Upper lobe of left lung (tissue), 6 donors: ENCODE measurements around the gene KISS1R. TPM values are rescaled to one million over a fixed set of nuclear protein-coding genes. Genes with fewer than 3 reads are reported as not detected.

Source experiments
- ATAC-seq, 2 donors: fragments of 200-7000 bp; cut with Tn5 transposase; one replicate each; pipeline ENCODE4 v1.9.1; 2022; ENCODE audit warnings: mild to moderate bottlenecking in 2 of 2, moderate library complexity in 2 of 2; ENCODE audit not compliant: low FRiP score in 2 of 2
- DNase-seq, 2 donors: peaks; one replicate each; pipeline ENCODE4 v3.0.0-alpha.2; 2019 to 2020
- H3K27ac ChIP-seq, 4 donors: fragments of 200-600 bp; sonication (generic); one replicate each; pipeline ENCODE4 v1.5.1; 2016 to 2019
- H3K27me3 ChIP-seq, 4 donors: fragments of 200-600 bp; sonication (generic); one replicate each; pipeline ENCODE4 v1.5.1; 2017 to 2019
- H3K36me3 ChIP-seq, 4 donors: fragments of 200-600 bp; sonication (generic); one replicate each; pipeline ENCODE4 v1.5.1; 2016 to 2019
- H3K4me1 ChIP-seq, 4 donors: fragments of 200-600 bp; sonication (generic); one replicate each; pipeline ENCODE4 v1.5.1; 2018 to 2019
- H3K4me3 ChIP-seq, 4 donors: fragments of 200-600 bp; sonication (generic); one replicate each; pipeline ENCODE4 v1.5.1; 2017 to 2019; ENCODE audit warnings: mild to moderate bottlenecking in 2 of 4, moderate library complexity in 1 of 4
- H3K9me3 ChIP-seq, 4 donors: fragments of 200-600 bp; sonication (generic); one replicate each; pipeline ENCODE4 v1.5.1; 2018 to 2019
- EP300 ChIP-seq, 4 donors: sonication (generic); formaldehyde crosslinking; IDR thresholded peaks; one replicate each; pipeline ENCODE4 v1.5.1; 2017; ENCODE audit warnings: antibody characterized with exemption in 4 of 4, control low read depth in 2 of 4
- POLR2A ChIP-seq, 4 donors: fragments of 450-650 bp; IDR thresholded peaks; one replicate each; pipeline ENCODE4 v1.5.1; 2016 to 2017; ENCODE audit warnings: antibody characterized with exemption in 4 of 4, mild to moderate bottlenecking in 2 of 4
- POLR2AphosphoS5 ChIP-seq, 2 donors: sonication (generic); formaldehyde crosslinking; IDR thresholded peaks; one replicate each; pipeline ENCODE4 v1.5.1; 2017; ENCODE audit warnings: antibody characterized with exemption in 2 of 2
- WGBS, 2 donors: methylation state at CpG; one replicate each; pipeline ENCODE4 v1.1.5; 2017 to 2018; 5-methylcytosine and 5-hydroxymethylcytosine counted together
- total RNA-seq, 6 donors: library from RNA; depleted of rRNA in 4 of 6; stranded (reverse); fragments of >200 nt in 4 of 6; gene quantifications; one replicate each; pipeline versions ENCODE4 v1.1.0 to v1.2.1, GENCODE V29; 2016 to 2021
- TF ChIP-seq, protein P1 (sequence below), 6 experiments: fragments of 450-650 bp in 4 of 6; fragments of 200-600 bp in 2 of 6; sonication (generic) in 2 of 6; IDR thresholded peaks; one replicate each; pipeline ENCODE4 v1.5.1; 2016 to 2019; ENCODE audit warnings: antibody characterized with exemption in 6 of 6
- donor health status: DM: no; HTN: no; CAD: no; lungs with moderate emphysema.
- donor health status: DM: no; HTN: yes; CAD: no; lungs with severe emphysema.

Gene KISS1R
- total RNA-seq, 6 donors from 2014 or later = not detected

DNA sequence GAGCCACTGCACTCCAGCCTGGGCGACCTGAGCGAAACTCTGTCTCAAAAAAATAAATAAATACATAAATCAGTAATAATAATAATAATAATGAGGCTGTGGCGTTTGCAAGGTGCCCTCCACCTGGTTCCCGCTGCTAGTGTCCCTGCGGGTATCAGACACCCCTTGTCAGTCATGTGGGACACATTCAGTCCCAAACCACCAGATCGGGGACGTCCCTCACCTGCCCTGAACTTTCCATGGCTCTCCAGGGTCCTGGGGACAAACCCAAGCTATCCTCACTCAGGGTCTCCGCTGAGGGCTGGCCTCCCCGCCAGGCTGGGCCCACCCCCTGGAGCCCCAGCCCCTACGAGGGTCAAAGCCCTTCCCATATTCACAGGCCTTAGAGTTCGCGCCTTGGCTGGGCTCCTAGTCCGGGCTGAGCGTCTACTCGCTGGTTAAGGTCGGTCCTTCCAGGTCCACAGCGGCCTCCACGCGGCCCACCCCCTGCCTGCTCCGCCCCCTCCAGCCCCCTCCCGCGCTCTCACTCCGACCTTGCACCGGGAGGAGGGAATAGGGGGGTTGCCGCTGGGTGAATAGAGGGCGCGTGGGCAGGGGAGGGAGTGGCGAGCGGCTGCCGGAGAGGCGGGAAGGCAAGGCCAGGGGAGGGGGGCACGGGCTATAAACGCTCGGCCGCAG, 349 bp upstream of the KISS1R start:
- Histone ChIP-seq H3K4me1 (peaks cover 39 to 54% (median 42%) of the 10 kb centered on the region in 4 donors), H3K27me3 (peaks cover 3 to 45% (median 36%) of the 10 kb centered on the region in 4 donors), H3K27ac (no peak overlapping the region), H3K36me3 (no peaks in the 10 kb centered on the region), H3K9me3 (no peaks in the 10 kb centered on the region), H3K4me3 (peak overlapping the region in 3 of 4 donors; percentile 22 to 43 (median 36))
- TF ChIP-seq, protein P1, sequence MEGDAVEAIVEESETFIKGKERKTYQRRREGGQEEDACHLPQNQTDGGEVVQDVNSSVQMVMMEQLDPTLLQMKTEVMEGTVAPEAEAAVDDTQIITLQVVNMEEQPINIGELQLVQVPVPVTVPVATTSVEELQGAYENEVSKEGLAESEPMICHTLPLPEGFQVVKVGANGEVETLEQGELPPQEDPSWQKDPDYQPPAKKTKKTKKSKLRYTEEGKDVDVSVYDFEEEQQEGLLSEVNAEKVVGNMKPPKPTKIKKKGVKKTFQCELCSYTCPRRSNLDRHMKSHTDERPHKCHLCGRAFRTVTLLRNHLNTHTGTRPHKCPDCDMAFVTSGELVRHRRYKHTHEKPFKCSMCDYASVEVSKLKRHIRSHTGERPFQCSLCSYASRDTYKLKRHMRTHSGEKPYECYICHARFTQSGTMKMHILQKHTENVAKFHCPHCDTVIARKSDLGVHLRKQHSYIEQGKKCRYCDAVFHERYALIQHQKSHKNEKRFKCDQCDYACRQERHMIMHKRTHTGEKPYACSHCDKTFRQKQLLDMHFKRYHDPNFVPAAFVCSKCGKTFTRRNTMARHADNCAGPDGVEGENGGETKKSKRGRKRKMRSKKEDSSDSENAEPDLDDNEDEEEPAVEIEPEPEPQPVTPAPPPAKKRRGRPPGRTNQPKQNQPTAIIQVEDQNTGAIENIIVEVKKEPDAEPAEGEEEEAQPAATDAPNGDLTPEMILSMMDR (IDR thresholded peaks at IDR 0.05) = no peak
- TF ChIP-seq POLR2A (IDR thresholded peaks at IDR 0.05) = no peak
- no peak for TF ChIP-seq POLR2AphosphoS5 (IDR thresholded peaks at IDR 0.05)
- no peak for TF ChIP-seq EP300 (IDR thresholded peaks at IDR 0.05)
- ATAC-seq (no peak), DNase-seq (no peak)
- 21 to 73% methylated on average over 6 to 30 of the region's 35 CpGs for WGBS, 2 donors

- Histone ChIP-seq H3K27me3 (peaks cover 3 to 45% (median 36%) of the 10 kb centered on the region in 4 donors), H3K4me1 (peaks cover 39 to 56% (median 42%) of the 10 kb centered on the region in 4 donors)
These were observed 962 bp downstream of the KISS1R start for GRCh38 chr19:918152-918437.

GRCh38 chr19:918481-919198, 1.5 kb downstream of the KISS1R start:
- no peak overlapping the region for H3K27ac ChIP-seq
- H3K27me3 ChIP-seq = peaks cover 3 to 45% (median 36%) of the 10 kb centered on the region in 4 donors
- DNase-seq (peak in 1 of 2 donors; percentile 78), ATAC-seq (no peak)
- peaks cover 38 to 54% (median 40%) of the 10 kb centered on the region in 4 donors for H3K4me1 ChIP-seq
- TF ChIP-seq, protein P1 (IDR thresholded peaks at IDR 0.05) = no peak
- TF ChIP-seq POLR2AphosphoS5 (IDR thresholded peaks at IDR 0.05) (no peak), EP300 (IDR thresholded peaks at IDR 0.05) (no peak), POLR2A (IDR thresholded peaks at IDR 0.05) (no peak)
- no peak overlapping the region for H3K4me3 ChIP-seq
- WGBS, 2 donors = 3 to 4% methylated on average over 12 to 30 of the region's 58 CpGs
- no peaks in the 10 kb centered on the region for H3K36me3 ChIP-seq
- H3K9me3 ChIP-seq = no peaks in the 10 kb centered on the region

More at GRCh38 chr19:918152-918437, 962 bp downstream of the KISS1R start:
- TF ChIP-seq EP300 (IDR thresholded peaks at IDR 0.05) (no peak), POLR2A (IDR thresholded peaks at IDR 0.05) (no peak), POLR2AphosphoS5 (IDR thresholded peaks at IDR 0.05) (no peak)
- TF ChIP-seq, protein P1 (IDR thresholded peaks at IDR 0.05) = no peak
- ATAC-seq = no peak
- Histone ChIP-seq H3K36me3 (no peaks in the 10 kb centered on the region), H3K9me3 (no peaks in the 10 kb centered on the region), H3K4me3 (peak overlapping the region in 2 of 4 donors; percentile 22 to 43), H3K27ac (no peak overlapping the region)
- no peak for DNase-seq
- 0% methylated on average over 11 of the region's 12 CpGs; no CpG with 5 or more reads in 1 of the 2 donors for WGBS, 2 donors

GRCh38 chr19:919199-920050, 2.3 kb downstream of the KISS1R start:
- TF ChIP-seq POLR2AphosphoS5 (IDR thresholded peaks at IDR 0.05) (no peak), POLR2A (IDR thresholded peaks at IDR 0.05) (no peak), EP300 (IDR thresholded peaks at IDR 0.05) (no peak)
- TF ChIP-seq, protein P1 (IDR thresholded peaks at IDR 0.05) = no peak
- Histone ChIP-seq H3K27ac (no peak overlapping the region), H3K4me3 (peak overlapping the region in 3 of 4 donors; percentile 30 to 38 (median 36)), H3K27me3 (peaks cover 3 to 45% (median 36%) of the 10 kb centered on the region in 4 donors), H3K36me3 (no peaks in the 10 kb centered on the region), H3K9me3 (no peaks in the 10 kb centered on the region), H3K4me1 (peaks cover 39 to 58% (median 41%) of the 10 kb centered on the region in 4 donors)
- DNase-seq (peak in 1 of 2 donors; percentile 88), ATAC-seq (no peak)
- 0 to 7% methylated on average over 3 to 39 of the region's 68 CpGs for WGBS, 2 donors
